ENCODE results near the gene LAMB3.

The LAMB3 gene

GRCh38 chr1:209619696-209620486 lies 32.3 kb downstream of the LAMB3 start:
- no peak for DNase-seq (ENCODE audit: extremely low spot score, insufficient read length, low read depth)
- FAIRE-seq, result no peak

GRCh38 chr1:209618756-209619420 lies 33.3 kb downstream of the LAMB3 start:
- DNase-seq (ENCODE audit: extremely low spot score, insufficient read length, low read depth), result no peak

GRCh38 chr1:209618291-209618690 lies 33.9 kb downstream of the LAMB3 start:
- no peak for FAIRE-seq
- DNase-seq (ENCODE audit: extremely low spot score, insufficient read length, low read depth), result no peak

More at GRCh38 chr1:209618756-209619420, 33.3 kb downstream of the LAMB3 start:
- FAIRE-seq, result no peak

- FAIRE-seq (no peak), DNase-seq (ENCODE audit: extremely low spot score, insufficient read length, low read depth) (no peak)
Observed at GRCh38 chr1:209617755-209618154, 34.5 kb downstream of the LAMB3 start.

- DNase-seq (ENCODE audit: extremely low spot score, insufficient read length, low read depth), result no peak
- FAIRE-seq, result no peak
Observed at GRCh38 chr1:209617047-209617673, 35.1 kb downstream of the LAMB3 start.

- DNase-seq (ENCODE audit: extremely low spot score, insufficient read length, low read depth) (no peak), FAIRE-seq (no peak)
Observed at GRCh38 chr1:209616366-209617046, 35.7 kb downstream of the LAMB3 start.

GRCh38 chr1:209614906-209615305 lies 37.3 kb downstream of the LAMB3 start:
- DNase-seq (ENCODE audit: extremely low spot score, insufficient read length, low read depth) (no peak), FAIRE-seq (no peak)

- DNase-seq (ENCODE audit: extremely low spot score, insufficient read length, low read depth) (no peak), FAIRE-seq (no peak)
Observed at GRCh38 chr1:209614151-209614420, 38.1 kb downstream of the LAMB3 start.

GRCh38 chr1:209613400-209614150 lies 38.6 kb downstream of the LAMB3 start:
- DNase-seq (ENCODE audit: extremely low spot score, insufficient read length, low read depth), result no peak
- no peak for FAIRE-seq

- DNase-seq (ENCODE audit: extremely low spot score, insufficient read length, low read depth), result no peak
- no peak for FAIRE-seq
Observed at GRCh38 chr1:209612646-209613399, 39.4 kb downstream of the LAMB3 start.

GRCh38 chr1:209611771-209612570 lies 40.3 kb downstream of the LAMB3 start:
- FAIRE-seq (no peak), DNase-seq (ENCODE audit: extremely low spot score, insufficient read length, low read depth) (no peak)

- FAIRE-seq (no peak), DNase-seq (ENCODE audit: extremely low spot score, insufficient read length, low read depth) (no peak)
Observed at GRCh38 chr1:209610631-209610905, 41.7 kb downstream of the LAMB3 start.

- DNase-seq (ENCODE audit: extremely low spot score, insufficient read length, low read depth) (no peak), FAIRE-seq (no peak)
Observed at GRCh38 chr1:209609791-209610630, 42.2 kb downstream of the LAMB3 start.

- no peak for DNase-seq (ENCODE audit: extremely low spot score, insufficient read length, low read depth)
Observed at GRCh38 chr1:209609041-209609790, 43.0 kb downstream of the LAMB3 start.

GRCh38 chr1:209607795-209608178 lies 44.4 kb downstream of the LAMB3 start:
- no peak for DNase-seq (ENCODE audit: extremely low spot score, insufficient read length, low read depth)
- FAIRE-seq, result no peak

More at GRCh38 chr1:209609041-209609790, 43.0 kb downstream of the LAMB3 start:
- no peak for FAIRE-seq

GRCh38 chr1:209607102-209607794 lies 45.0 kb downstream of the LAMB3 start:
- DNase-seq (ENCODE audit: extremely low spot score, insufficient read length, low read depth) (peak; percentile 15), FAIRE-seq (peak; percentile 84)

- no peak for DNase-seq (ENCODE audit: extremely low spot score, insufficient read length, low read depth)
- FAIRE-seq, result no peak
Observed at GRCh38 chr1:209603877-209604276, 48.3 kb downstream of the LAMB3 start.
